Dermis microvascular lymphatic vessel endothelial cell (primary cell): ENCODE results near the gene THEM4. TPM values are rescaled to one million over a fixed set of nuclear protein-coding genes. Genes with fewer than 3 reads are reported as not detected.
A peak's percentile ranks its signal among the peaks of the same experiment; 100 is the strongest.
"Not testable (repeated sequence)": the region's sequence is repeated elsewhere in the genome, so short reads cannot be mapped to it uniquely, and the experiment has no call there.

Experiments
- DNase-seq, 2 donors: peaks; one replicate each; pipeline versions ENCODE4 v3.0.0 to v3.0.0-alpha.2; 2010; ENCODE audit warnings: low read depth in 2 of 2
- total RNA-seq: library from RNA; depleted of rRNA; stranded (reverse); fragments of >200 nt; gene quantifications from 2 replicates; pipeline ENCODE4 v1.2.1, GENCODE V29; 2014

The THEM4 gene
- total RNA-seq, 1 donor from 2014 or later: 6.9 TPM

DNA sequence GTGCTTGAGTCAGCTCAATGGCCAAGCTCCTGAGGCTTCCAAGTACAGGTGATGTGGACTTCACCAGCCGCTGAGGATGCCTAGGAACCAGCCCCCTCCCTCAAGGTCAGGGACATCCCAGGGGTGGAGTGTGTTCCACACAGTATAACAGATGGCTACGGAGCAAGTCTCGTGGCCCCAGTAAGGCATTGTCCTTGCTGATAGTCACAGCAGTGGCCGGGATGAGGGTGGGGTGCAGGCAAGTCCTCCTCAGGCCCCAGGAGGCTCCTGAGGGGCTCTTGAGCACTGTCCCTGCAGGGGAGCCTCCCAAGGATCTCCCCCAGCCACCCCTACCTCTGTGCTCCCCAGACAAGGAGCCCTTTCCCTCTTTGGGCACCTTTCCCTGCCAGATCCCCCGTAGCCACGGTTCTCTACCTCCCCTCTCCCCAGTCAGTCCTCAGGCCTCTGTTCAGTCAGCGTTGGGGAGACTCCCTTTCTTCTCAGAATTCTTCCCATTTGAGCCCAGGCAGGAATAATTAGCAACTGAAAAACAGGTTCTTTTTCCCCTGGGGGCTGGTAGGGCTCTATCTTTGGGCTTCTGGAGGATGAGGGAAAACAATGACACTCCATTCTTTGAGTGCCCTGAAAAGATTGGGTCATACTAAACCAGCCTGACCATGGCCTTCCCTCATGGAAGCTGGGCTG lies 48.7 kb downstream of the THEM4 start:
- no peak for DNase-seq

DNA sequence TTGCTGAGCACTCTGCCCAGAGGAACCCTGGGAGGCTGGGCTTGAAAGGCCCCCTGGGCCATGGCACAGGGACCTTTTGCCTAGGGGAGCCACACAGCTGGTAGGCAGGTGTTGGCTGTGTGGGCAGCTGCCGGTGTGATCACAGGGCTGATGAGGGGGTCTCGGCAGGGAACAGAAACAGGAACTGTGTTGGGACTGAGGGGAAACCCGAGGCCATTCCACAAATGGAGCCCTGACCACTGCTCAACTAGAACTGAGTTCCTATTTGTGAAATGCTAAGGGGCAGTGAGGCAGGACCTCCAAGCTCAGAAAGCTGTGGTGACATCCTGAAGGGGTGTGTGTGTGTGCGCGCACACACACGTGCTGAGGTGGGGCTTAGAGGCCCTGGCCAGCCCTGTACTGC lies 49.4 kb downstream of the THEM4 start:
- no peak for DNase-seq

DNA sequence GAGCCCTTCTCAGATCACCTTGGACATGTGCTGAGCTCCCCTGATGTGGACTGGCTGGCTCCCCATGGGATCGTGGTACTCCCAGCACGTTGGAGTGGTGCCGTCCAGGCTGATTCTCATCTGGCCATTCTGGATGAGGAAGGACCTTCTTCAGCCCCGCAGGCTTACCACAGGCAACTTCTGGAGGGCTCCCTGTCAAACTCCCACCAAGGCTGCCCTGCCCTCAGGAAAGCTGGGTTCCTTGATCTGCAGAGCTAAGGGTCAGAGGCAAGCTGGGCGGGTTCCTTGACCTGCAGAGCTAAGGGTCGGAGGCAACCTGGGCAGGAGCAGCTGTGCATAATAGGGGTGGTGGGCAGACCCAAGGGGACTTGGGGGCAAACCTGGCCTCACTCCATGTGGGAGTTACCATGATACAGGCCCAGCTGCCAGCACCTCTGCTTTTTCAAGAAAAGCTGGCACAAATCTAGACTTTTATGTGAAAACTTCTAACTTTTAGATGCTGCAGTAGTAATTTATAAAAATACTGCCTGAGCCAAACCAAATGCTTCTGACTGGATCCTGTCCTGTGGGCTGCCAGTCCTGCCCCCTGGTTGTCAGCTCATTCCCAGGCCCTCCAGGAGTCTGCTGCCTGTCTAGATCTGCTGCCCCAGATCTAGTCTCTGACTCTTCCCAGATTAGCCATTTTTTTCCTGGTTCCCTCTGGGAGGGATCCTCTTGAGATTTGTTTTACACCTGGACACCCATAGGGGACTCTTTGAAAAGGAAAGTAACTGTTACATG lies 50.2 kb downstream of the THEM4 start:
- DNase-seq: no peak

DNA sequence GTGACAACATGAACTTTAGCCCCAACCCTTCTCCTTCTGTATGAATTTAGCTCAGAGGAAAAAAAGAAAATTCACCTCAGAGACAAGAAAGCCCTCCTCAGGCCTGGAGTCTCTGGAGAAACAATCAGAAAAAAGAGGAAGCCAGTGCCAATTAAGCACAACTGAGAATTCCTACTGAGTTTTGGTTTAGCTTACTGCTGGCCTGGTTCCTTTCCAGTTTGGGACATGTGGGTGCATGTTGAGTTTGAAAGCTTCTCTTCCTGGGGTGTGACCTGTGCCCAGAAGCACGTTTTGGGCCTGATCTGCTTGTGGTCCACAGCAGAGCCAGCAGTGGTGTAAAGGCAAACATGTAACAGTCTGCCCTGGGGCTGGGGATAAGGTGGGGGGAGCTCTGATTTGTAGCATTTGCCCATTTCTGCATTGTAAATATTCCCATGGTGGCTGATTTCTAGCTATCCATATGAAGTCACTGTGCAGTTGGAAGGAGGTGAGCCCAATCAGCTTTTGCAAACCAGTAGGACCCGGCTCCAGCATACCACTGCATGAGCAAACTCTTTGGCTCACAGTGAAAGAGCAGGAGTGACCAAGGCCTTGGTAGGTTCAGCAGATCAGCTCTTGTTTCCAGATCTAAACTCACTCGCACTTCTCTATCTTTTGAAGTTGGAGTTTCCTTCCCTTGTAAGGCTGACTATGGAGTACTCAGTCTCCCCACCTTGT lies 51.1 kb downstream of the THEM4 start:
- no peak for DNase-seq

DNA sequence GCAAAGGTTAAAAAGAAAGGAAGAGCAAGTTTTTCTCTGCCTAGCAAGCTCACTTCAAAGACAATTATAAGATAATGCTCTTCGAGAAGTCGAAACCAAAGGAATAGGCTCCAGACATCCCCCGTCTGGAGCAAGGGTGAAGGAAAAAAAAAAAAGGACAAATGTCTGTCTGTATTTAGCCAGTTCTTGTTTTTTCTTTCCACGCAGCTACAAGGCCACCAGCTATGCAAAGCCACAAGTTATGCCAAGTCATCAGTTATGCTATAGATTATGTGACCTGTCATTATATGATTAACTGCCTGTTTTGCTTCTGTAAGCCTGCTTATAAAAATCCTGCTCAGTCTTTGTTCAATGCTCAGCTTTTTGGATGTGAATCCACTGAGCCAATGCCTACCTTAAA lies 53.4 kb downstream of the THEM4 start:
- DNase-seq: no peak

DNA sequence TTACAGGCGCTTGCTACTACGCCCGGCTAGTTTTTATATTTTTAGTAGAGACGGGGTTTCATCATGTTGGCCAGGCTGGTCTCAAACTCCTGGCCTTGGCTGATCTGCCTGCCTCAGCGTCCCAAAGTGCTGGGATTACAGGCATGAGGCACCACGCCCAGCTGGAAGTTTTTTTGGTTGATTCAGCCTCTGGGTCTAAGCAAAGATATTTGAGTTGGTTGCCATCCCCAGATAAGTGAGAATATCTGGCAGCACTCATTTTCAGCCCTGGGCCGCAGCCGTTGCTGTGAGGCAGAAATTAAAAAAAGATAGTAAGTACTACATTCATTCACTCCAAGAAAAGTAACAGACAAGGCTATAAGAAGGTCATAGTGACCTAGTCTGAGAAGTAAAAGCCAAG lies 53.8 kb downstream of the THEM4 start:
- DNase-seq: not testable (repeated sequence)

DNA sequence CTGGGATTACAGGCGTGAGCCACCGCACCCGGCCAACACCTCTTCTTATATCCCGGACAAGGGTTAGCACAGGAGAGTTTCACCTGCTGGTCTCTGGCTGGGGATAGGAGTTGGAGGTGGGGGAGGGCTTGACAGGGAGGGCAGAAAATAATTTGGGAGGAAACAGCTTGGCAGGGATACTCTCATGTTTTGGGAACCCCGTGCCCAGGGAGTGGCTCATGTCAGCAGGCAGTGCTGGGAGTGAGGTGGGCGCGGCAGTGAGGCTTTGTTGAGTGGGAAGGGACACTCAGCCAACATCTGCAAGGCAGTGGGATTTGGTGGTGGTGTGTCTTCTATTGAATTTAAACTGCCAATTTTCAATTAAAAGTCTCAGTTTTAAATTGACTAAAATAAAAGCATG lies 54.7 kb downstream of the THEM4 start:
- DNase-seq: no peak

DNA sequence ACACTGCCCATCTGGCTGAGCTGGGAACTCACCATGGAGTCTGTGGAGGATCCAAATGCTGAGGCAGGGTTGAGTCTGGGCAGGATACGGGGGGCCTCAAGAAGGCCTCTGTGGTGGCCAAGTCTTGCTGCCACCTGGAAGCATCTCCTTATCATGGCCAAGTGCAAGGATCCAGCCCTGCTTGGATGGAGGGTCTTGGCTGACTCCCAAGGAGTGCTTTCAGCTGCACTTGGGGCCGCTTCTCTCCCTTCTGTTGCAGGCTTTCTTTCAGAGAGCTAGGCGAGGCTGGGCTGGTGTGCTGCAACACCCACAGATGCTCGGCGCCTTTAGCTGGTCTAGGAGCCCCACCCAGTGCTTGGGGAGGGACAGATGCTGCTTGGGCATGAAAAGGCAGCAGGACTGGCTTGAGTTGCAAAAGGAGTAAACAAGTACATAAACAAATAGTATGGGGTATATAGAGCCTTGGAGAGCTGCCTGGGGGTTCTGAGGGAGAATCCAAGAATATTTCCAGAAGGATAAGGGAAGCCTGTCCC lies 55.8 kb downstream of the THEM4 start, which contains the start of gene THEM5:
THEM5 (minus strand) TSS at position 302 of the 533 bp plus-strand sequence; CDS start at position 155, 147 bp downstream.
- DNase-seq: no peak

DNA sequence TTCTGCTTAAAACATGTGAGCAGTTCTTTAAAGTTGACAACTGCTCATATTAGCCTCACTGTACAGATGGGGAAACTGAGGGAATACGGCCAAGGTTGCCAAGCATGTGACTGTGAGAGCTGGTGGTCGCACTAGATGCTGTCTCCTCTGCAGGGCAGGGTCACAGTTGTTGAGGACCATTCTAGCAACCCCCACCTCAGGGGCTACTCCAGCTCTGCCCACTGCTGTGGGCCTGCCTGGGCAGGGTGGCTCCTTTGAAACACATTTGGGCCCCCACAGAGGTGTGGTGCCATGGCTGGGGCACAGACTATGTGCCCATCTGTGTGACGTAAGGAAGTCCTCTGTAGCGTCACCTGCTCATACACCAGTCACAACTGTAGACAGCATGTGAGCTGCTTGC lies 56.6 kb downstream of the THEM4 start:
- DNase-seq: no peak

DNA sequence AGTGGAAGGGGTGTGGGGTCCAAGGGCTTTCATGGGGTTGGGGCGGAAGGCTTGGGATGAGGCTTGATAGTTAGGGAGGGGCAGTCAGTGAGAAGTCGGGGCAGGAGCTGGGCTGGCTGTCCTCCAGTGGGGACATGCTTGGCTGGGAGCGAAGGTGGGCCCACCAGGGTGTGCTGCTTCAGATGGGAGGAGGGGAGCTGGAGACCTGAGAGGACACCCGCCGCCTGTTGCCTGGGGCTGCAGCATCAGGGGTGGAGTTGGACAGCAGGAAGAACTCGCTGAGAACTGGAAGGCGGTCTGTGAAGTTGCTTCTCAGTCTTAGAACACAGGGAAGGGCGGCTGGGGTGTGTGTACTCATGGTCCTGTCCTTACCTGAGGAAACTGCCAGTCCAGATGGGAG lies 57.4 kb downstream of the THEM4 start:
- no peak for DNase-seq

DNA sequence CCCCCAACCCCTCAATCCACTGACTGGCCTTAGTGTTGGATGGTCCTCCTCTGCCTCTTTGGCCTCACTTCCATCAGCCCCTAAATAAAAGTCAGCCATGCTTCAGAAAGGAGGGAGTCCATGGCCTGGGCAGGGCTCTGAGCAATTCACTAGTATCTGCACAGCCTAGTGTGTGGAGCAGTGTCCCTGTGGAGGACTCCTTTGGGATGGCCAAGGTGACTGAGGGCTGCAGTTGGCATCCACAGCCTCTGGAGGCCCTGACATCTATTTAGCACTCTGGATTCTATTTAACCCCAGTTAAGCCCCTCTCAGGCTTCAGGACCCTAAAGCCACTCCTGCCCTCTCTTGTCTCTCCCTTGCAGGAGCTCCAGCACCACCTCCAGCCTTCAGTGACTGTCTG lies 59.4 kb downstream of the THEM4 start:
- DNase-seq: no peak

DNA sequence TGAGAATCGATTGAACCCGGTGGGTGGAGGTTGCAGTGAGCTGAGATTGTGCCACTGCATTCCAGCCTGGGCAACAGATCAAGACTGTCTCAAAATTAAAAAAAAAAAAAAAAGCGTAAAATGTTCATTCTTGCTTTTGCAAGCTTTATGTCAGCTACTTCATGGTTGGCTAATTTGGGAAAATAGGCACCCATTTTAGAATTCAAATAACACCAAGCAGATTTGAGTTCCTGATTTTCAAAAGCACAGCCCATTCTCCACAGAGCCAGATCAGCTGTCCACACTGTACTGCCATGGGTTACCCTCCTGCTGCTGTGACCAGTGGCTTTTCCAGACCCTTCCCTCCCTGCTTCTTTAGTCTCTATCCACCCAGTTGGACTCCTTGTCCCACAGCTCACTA lies 60.2 kb downstream of the THEM4 start:
- no peak for DNase-seq

DNA sequence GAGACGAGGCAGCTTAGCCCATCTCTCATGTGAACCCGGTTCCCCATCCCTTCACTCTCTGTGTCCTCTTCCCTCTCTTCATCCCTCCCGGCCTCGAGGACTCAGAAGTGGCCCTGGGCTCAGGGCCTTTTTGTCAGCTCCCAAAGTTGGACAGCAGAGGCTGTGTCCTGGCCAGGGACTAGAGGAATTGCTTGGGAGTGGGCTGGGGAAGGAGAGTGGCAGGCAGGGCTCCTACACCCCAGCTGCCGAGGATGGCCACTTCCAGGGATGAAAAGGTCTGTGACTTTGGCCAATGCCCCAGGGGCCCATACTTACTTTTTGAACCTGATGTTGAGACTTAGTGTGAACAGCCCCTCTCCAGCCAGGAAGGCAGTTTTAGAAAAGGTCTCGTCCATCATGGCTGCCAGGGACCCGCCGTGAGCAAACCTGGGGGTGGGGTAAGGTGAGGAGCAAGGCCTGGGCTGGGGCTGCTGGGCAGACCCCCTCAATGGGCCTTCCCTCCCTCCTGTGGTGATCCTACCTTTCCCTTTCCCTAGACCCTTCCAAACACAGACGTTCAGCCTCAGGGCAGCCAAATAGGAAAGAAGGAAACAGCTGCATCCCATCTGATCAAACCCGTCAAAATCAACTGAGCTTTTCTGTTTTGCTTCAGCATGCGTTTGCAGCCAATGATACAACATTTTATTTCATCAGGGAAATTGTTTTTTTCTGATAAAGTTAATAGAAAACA lies 61.3 kb downstream of the THEM4 start:
- DNase-seq: peak; percentile 90 to 94

DNA sequence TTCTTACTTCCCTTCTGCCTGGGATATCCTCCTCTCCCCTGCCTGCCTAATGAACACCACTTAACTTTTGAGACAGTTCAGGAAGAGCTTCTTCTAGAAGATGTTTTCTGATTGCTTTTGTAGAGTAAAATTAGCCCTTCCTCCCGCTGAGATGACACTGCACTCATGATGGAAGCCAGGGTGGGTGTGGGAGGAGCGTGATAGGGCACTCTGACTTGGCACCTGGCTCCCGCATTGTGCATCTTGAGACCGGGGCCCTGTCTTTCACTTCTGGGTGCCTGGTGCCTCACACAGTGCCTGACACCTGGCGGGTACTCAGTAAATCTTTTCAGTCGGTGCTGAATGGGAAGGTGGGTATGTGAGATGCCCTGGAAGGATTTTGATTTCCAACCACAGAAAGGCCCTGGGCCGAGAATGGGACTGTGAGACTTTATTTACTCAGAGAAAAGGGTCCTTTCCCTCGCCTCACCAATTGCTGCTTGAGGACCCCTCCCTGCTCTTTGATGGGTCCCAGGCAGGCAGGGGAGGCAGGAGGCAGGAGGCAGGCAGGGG lies 62.5 kb downstream of the THEM4 start:
- DNase-seq: no peak

DNA sequence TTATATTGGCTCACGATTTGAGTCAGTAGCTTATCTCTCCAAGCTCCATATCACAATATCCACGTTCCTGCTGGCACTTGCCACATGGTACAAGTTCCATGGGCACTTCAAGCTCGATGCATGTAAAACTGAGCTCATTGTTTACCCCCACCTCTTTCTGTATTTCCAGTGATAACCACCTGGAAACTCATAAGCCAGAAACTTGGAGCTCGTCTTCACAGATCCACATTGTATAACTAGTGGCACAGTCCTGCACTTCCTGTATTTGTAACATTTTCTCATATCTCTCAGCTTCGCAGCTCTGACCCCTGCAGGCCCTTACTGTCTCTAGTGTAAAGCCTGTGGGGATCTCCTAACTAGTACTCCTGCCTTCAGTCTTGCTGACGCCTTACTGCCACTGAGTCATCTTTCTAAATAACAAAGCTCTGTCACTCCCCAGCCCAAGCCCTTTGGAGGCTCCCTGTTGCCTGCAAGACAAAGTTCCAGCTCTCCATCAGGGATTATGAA lies 63.2 kb downstream of the THEM4 start:
- peak in 1 of 2 donors; percentile 74 for DNase-seq

DNA sequence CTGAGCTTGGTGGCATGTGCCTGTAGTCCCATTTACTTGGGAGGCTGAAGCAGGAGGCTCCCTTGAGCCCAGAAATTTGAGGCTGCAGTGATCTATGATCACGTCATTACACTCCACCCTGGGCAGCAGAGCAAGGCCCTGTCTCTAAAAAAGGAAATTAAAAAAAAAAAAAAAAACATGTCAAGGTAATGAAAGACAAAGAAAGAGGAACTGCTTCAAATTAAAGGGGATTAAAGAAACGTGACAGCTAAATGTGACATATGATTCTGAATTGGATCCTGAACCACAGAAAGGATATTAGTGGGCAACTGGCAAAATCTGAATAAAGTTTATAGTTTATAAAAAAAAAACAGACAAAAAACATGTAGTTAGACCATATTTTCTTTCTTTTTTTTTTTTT lies 65.9 kb downstream of the THEM4 start:
- DNase-seq: no peak

DNA sequence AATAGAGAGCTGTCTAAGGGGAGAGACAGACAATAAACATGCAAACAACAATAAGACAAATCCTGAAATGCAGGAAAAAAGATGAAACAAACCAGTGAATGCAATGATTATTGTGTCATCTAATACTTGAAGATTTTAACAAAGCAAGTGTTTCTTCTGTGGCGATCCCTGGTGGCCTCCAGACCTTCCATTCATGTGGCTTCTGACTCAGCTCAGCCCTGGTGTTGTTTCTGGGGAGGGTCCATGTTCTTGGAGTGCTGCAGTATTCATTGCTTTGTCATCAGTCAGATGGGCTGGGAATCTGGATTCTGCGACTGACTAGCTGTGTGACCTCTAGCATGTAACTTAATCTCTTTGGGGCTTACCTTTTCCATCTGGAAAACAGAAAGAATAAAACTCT lies 68.2 kb downstream of the THEM4 start:
- peak in 1 of 2 donors; percentile 73 for DNase-seq

DNA sequence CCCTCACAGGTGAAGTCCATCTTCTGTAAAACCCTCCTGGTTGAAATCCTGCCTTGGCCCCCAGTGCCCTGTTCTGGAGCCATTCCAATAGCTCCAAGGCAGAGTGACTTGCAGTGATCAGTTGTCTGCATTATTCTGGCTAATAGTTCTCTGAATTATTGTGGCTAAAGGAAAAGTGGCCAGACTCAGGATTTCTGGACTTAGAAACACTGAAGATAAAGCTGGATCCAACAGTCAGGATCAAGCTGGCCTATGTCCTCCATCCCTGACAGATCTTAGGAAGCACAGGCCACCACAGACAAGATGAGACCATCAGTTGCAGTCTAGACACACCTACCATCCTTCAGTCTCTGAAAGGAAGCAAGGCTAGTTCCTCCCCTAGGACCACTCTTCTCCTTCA lies 68.9 kb downstream of the THEM4 start:
- DNase-seq: no peak

DNA sequence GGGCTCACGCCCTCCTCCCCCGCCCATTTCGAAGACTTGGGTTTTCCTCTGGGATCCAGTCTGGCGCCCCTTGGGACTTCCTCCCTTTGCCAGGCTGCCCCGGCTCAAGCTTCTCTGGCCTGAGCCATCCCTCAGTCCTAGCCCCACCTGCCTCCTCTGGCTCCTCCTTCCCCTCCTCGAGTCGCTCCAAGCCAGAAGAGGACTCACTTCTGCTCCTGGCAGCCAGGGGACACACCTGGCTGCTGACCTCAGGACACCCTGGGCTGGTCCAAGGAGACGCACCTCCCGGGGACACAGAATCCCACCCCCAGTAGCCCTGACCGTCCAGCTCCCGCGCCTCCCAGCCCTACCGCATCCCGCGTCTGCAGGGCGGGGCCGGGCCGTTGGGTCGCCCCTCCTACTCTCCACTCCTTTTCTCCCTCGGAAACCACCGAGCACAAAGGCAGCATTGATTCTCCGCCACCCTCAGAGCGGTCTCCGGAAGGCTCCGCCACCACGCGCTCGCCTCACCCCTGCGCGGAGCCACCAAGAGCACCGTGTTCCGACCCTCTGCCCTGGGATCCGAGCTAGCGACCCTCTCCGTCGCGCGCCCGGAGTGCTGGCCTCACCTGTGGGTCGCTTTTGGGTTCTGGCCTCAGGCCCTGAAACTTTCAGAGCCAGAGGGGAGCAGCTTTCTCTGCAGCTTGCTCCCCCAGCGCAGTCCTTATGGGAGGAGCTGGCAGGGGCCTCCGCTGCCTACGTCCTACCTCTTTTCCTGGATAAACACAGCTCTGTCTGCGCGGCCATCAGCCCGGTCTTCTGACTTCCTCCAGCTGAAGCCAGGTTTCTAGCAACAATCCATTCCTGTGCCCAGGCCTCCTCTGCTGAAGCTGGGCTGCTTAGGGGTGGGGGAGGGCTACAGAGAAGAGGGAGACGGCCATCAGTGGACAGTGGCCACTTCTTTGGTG lies 69.6 kb downstream of the THEM4 start, which contains the start of gene C2CD4D:
C2CD4D (minus strand) TSS at position 364 of the 947 bp plus-strand sequence. CDS start 831 bp downstream, outside the sequence.
- peak in 1 of 2 donors; percentile 80 for DNase-seq

DNA sequence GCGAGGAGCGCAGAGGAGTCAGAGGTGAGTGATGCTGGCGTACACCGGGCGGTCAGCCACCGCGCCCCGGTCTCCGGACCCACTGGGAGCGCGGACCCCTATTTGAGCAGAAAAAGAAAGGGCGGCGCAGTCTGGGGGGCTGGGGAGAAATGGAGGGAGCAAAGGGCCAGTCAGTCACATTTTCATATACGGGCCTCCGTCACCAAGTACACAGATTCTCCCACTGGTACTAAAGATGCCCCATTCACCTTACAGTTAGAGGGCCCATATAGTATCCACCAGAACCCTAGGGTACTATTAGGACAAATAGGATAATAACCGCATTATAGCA lies 70.3 kb downstream of the THEM4 start:
- DNase-seq: no peak
